DLD1 (cell line): ENCODE results near the gene ELOVL5.

Experiments
- in situ Hi-C: cut with HindIII; loops from 2 replicates; pipeline ENCODE4 v1.10.0; 2017; ENCODE audit warnings: low sequenced_read_pairs

Gene ELOVL5

DNA sequence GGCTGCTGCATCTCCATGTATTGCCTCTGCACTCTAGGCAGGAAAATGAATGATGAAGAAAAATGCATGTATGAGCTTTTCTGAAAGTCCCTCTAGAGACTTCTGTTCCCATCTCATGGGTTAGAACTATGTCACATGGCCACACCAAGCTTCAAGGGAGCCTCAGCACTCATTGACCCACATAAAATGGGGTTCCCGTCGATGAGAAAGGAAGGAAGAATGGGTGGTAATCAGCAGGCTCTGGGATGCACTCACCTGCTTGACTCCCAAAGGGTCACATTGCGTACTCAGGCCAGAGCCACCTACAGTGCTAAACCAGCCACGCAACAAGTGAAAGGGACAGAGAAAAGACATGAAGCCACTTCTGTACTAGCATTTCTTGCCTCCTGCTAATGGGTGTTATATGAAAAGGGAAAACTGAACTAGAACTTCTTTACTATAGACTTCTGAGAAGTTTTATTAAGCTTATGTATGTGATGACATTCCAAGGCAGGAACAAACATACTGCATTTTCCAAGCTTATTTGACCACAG is 104.3 kb downstream of the ELOVL5 start:
- in situ Hi-C loops: no loop called here

DNA sequence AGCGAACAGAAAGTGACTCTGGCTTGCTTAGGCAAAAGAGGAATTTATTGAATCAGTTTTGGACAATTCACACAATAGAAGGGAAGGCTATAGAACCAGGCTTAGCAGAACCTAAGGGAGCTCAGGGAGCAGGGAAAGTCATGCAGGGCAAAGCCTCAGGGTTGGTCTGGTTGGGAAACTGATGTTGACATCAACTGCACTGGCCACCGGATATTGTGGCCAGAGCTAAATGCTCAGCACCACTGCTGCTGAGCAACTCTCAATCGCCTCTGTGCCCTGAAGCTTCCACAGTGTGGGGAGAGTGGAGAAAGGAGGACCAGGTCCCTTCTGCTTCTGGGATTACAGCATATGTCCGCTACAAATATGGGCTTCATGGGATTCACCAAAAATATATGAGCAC is 106.8 kb downstream of the ELOVL5 start:
- in situ Hi-C loops: no loop called here

DNA sequence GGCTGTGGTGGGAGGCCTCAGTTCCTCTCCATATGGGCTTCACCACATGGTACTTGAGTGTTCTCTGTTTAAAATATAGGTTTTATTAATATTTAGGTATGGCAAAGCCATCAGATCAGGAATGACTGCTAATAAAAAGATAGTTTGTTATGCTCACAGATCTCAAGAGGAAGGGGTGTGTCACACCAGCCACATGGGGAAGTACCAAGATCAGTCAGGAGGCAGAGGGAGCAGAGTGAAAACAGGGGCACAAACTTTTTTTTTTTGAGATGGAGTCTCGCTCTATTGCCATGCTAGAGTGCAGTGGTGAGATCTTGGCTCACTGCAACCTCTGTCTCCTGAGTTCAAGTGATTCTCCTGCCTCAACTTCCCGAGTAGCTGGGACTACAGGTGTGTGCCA is 108.0 kb downstream of the ELOVL5 start:
- in situ Hi-C loops: no loop called here

DNA sequence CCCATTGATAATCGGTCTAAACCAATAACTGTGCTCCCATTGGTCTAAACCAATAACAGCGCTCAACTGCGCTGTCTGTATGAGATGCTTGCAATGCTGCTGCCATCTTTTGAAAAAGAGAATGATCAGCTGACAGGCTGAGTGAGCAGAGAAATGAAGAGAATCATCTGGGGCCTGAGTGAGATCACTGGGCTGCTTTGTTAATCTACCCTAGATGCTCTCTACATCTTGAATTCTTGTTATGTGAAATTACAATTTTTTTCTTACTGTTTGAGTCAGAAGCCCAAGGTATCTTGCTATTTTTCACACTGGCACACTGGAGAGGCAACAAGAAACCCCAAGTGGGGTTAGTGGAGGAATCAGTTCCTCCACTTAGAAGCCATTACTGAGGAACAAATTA is 108.6 kb downstream of the ELOVL5 start:
- in situ Hi-C loops: no loop called here

DNA sequence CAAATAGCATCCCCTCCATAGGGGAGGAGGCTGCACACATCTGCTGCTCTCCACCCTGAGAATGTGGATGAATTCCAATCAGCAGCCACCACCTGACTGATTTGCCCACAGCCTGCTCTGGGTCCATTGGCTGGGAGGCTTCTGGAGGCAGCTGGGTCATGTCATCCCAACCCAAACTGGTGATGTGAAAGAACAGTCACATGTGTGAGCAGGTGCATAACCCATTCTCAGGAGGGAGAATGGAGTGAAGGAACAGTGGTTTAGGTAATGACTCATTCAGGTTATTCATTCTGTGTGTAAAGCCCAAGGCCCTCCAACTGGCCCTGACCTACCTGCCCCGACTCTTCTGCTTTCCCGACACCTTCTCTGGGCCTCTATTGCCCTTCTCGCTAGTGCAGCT is 109.2 kb downstream of the ELOVL5 start:
- in situ Hi-C loops: no loop called here

DNA sequence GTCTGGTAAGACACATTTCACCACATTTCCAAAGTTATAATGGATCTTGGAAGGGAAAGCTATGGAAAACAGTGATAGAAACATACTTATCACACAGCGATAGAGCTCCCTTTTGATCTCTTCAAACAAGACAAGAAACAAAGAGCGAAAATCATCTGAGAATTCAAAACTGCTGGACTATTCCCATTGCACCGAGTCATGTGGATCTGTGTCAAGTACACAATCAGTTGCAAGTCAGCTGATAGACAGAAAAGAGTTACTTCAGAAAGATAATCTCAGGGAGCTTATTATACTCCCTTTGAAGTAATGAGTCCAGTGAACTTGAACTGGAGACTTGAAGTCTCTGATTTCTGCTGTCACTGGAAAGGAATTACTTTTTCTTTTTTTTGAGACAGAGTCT is 110.4 kb downstream of the ELOVL5 start:
- in situ Hi-C loops: no loop called here

DNA sequence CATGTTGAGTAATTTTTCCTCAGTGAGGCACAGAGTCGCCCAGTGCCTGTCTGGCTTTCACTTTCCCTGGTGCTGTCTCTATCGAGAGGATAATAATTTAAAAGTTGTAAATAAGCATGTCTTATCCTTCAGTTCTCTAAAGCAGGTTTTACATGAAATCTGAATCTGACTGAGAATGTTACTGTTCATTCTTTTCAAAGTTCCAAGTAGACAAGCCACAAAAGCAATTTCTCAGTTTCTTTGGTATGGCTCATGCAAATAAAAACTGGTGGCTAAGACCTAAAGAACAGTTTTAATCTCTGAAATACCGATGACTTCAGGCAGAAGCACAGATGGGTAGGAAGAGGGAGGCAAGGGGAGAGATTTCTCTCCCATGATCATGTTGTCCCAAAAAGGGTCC is 112.5 kb downstream of the ELOVL5 start:
- in situ Hi-C loops: no loop called here

DNA sequence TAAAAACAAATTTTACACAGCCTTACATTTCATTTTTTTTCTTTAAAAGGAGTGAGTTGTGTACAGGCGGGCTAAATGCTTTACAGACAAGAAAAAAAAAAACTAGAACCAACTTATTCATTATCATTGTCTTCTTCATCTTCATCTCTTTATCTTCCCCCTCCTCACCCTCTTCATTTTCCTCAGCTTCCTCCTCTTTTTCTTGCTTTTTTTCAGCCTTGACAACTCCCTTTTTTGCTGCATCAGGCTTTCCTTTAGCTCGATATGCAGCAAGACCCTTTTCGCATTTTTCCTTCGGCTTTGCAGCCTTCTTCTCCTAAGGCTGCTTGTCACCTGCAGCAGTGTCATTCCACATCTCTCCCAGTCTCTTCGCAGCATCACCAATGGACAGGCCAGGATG is 113.2 kb downstream of the ELOVL5 start:
- in situ Hi-C loops: no loop called here

DNA sequence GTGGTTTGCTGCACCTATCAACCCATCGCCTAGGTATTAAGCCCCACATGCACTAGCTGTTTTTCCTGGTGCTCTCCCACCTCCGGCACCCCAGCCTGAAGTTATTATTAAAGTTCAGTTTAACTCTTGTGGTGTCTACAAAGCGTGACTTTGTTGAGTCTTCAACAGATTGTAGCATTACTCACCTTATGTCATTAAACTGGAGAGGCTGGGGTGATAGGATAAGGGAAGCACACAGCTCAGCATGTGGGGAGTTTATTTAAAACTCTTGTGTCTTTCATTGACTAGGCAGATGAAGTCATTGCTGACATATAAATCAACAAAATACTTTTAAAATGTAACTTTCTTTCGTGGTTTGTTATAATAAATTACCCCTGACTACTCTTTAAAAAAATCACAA is 115.4 kb downstream of the ELOVL5 start:
- in situ Hi-C loops: no loop called here

DNA sequence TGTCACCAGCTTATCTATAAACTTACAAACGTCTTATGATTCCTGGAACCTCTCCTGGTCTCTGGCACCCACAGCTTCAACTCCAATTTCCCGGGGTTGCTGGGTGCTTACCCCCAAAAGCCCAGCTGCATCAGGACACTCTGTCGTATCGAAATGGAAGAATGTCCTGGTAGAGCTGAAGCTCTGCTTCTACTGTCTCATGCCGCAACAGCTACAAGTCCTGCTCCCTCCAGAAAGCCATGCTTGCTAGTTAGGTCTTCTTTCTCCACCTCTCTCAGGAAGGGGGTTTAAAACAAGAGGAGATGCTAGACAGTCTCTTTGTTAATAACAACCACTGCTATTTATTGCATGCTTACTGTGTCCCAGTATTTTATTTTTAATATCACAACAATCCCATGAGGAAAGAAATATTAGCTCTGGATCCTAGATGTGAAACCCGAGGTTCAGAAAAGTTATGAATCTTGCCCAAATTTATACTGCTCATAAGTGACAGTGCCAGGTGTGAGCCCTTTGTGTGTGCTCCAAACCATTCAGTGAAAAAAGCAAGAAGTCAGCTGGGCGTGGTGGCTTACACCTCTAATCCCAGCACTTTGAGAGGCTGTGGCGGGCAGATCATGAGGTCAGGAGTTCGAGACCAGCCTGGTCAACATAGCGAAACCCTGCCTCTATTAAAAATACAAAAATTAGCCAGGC is 117.8 kb downstream of the ELOVL5 start:
- in situ Hi-C loops: no loop called here

DNA sequence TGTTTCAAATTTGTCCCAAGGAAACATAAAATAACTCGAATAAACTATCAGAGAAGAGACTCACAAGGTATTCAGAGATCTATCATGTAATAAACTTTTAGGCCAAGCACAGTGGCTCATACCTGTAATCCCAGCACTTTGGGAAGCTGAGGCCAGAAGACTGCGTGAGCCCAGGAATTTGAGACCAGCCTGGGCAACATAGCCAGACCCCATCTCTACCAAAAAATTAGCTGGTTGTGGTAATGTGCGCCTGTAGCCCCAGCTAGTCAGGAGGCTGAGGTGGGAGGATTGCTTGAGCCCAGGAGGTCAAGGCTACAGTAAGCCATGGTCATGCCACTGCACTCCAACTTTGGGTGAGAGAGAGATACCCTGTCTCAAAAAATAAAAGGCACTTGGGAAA is 120.9 kb downstream of the ELOVL5 start:
- in situ Hi-C loops: no loop called here

DNA sequence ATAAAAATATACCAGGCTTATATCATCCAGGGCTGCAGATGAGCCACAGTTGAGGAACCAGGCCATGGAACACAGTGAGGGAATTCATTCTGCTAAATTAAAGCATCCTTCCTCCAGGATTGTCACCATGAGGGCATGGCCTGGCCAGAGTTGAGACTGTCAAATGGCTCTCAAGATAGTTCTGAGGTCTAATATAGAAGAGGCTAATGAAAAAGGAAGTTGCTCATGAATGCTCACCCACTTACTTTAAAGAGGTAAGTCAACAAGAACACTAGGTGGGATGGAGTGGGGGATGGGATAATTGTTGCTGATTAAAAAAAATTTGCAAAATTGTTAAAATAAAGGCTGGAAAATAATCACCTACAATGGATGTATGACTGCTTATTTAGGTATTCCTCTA is 128.1 kb downstream of the ELOVL5 start:
- in situ Hi-C loops: no loop called here
